Measurements from ENCODE around the gene TAF12. TPM values are rescaled to one million over a fixed set of nuclear protein-coding genes. Genes with fewer than 3 reads are reported as not detected.
A peak's percentile ranks its signal among the peaks of the same experiment; 100 is the strongest.
"Not testable (repeated sequence)": the region's sequence is repeated elsewhere in the genome, so short reads cannot be mapped to it uniquely, and the experiment has no call there.

Gene TAF12
- total and polyA plus RNA-seq, 4 donors, result 9.5 to 14.5 (median 11.9) TPM

DNA sequence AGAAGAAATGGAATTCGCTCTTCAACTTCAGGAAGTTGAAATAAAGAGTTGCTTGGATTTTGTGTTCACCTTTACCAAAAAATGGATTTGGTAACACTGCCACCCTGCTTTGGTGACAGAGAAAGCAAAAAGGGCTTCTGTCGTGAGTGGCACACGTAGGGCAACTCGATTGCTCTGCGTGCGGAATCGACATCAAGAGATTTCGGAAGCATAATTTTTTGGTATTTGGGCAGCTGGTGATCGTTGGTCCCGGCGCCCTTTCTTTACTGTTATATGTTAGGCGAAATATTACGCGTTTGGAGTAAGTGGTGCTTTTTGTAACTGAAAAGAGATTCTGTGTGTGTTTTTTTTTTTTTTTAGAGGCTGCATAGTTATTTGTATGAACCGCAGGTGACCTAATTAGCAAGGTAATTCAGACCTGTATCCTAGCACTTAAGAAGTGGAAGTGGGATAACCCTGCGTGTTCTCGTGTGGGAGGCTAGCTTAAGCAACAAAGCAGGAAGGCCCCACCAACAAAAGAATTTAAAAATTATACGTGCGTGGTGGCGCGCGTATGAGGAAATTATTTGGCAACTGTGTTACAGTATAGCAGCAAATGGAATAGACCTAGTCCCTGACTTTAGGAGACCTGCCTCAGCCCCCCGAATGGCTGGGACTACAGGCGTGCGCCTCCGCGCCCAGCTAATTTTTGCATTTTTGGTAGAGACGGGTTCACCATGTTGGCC, 5.8 kb upstream of the TAF12 start, which contains the start of gene RNU11 (continued):
- peak; percentile 58 for TF ChIP-seq MAX (IDR thresholded peaks at IDR 0.05)

DNA sequence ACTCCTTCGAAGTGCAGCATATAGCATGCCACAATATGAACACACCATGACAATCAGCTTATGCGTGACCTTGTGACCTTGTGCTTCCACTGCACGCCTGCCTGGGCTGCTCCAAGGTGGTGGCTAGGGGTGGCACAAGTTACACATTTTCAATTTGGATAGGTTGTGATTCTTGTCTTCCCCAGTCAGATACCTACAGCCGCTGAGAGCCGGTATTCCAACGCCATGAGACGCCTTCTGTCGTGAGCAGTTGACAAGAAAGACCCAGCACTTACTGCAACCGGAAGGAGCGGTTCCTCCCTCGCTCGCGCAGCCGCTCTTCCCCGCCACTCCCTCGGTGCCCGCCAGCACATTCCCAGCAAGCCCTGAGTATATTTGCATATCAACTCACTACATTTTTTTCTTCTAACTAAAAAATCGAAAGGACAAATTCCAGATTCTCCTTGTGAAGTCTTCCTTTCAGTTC, 5.2 kb upstream of the TAF12 start:
- peak; percentile 84 for DNase-seq (ENCODE audit: low spot score)
- WGBS, result 1% methylated on average over 18 of the region's 18 CpGs
- Histone ChIP-seq H3K27me3 (ENCODE audit: control insufficient read depth in 4 of 4, insufficient read depth in 4 of 4, low read length in 3 of 4) (no peaks in the 10 kb centered on the region), H3K4me3 (ENCODE audit: low read depth in 1 of 3, low read length in 3 of 3) (peak overlapping the region; percentile 9 to 89 (median 31)), H3K4me1 (ENCODE audit: control insufficient read depth in 4 of 4, insufficient read depth in 4 of 4, low read length in 3 of 4) (peaks cover 9 to 30% (median 21%) of the 10 kb centered on the region in 4 donors), H3K27ac (ENCODE audit: low read depth in 1 of 2, low read length in 2 of 2) (peak overlapping the region; percentile 75 to 98), H3K9ac (ENCODE audit: low read depth in 1 of 2, low read length in 2 of 2) (peak overlapping the region; percentile 13 to 99), H3K36me3 (ENCODE audit: control insufficient read depth in 4 of 4, insufficient read depth in 3 of 4, low read depth in 1 of 4, low read length in 3 of 4) (no peaks in the 10 kb centered on the region), H3K9me3 (ENCODE audit: control insufficient read depth in 4 of 4, low read length in 3 of 4) (no peaks in the 10 kb centered on the region)
- TF ChIP-seq FOXA1 (IDR thresholded peaks at IDR 0.05) (no peak), NR2F2 (IDR thresholded peaks at IDR 0.05) (peak; percentile 87), GABPA (IDR thresholded peaks at IDR 0.05 in 1 of 2, conservative IDR thresholded peaks at IDR 0.05 in 1 of 2) (peak; percentile 51 to 88)

GRCh38 chr1:28646040-28646439, 3.2 kb upstream of the TAF12 start:
- H3K4me3 ChIP-seq (ENCODE audit: low read depth in 1 of 3, low read length in 3 of 3), result no peak overlapping the region
- TF ChIP-seq RAD21 (IDR thresholded peaks at IDR 0.05) (no peak), HNF4A (conservative IDR thresholded peaks at IDR 0.05) (peak in 1 of 2 donors; percentile 5)
- no peaks in the 10 kb centered on the region for H3K9me3 ChIP-seq (ENCODE audit: control insufficient read depth in 4 of 4, low read length in 3 of 4)
- H3K9ac ChIP-seq (ENCODE audit: low read depth in 1 of 2, low read length in 2 of 2), result no peak overlapping the region
- H3K4me1 ChIP-seq (ENCODE audit: control insufficient read depth in 4 of 4, insufficient read depth in 4 of 4, low read length in 3 of 4), result peaks cover 10 to 29% (median 22%) of the 10 kb centered on the region in 4 donors
- no peaks in the 10 kb centered on the region for H3K36me3 ChIP-seq (ENCODE audit: control insufficient read depth in 4 of 4, insufficient read depth in 3 of 4, low read depth in 1 of 4, low read length in 3 of 4)
- 90% methylated on average over 1 of the region's 1 CpG for WGBS
- H3K27me3 ChIP-seq (ENCODE audit: control insufficient read depth in 4 of 4, insufficient read depth in 4 of 4, low read length in 3 of 4), result no peaks in the 10 kb centered on the region
- H3K27ac ChIP-seq (ENCODE audit: low read depth in 1 of 2, low read length in 2 of 2), result no peak overlapping the region
- no peak for DNase-seq (ENCODE audit: low spot score)

GRCh38 chr1:28645406-28645805, 2.5 kb upstream of the TAF12 start:
- not testable (repeated sequence) for H3K36me3 ChIP-seq (ENCODE audit: control insufficient read depth in 4 of 4, insufficient read depth in 3 of 4, low read depth in 1 of 4, low read length in 3 of 4); DNase-seq (ENCODE audit: low spot score); H3K27ac ChIP-seq (ENCODE audit: low read depth in 1 of 2, low read length in 2 of 2); H3K4me3 ChIP-seq (ENCODE audit: low read depth in 1 of 3, low read length in 3 of 3); H3K9me3 ChIP-seq (ENCODE audit: control insufficient read depth in 4 of 4, low read length in 3 of 4); H3K9ac ChIP-seq (ENCODE audit: low read depth in 1 of 2, low read length in 2 of 2); H3K27me3 ChIP-seq (ENCODE audit: control insufficient read depth in 4 of 4, insufficient read depth in 4 of 4, low read length in 3 of 4)
- H3K4me1 ChIP-seq (ENCODE audit: control insufficient read depth in 4 of 4, insufficient read depth in 4 of 4, low read length in 3 of 4), result peaks cover 10 to 29% (median 22%) of the 10 kb centered on the region in 4 donors
- WGBS, result 94% methylated on average over 11 of the region's 11 CpGs

GRCh38 chr1:28644494-28644893, 1.6 kb upstream of the TAF12 start:
- Histone ChIP-seq H3K4me1 (ENCODE audit: control insufficient read depth in 4 of 4, insufficient read depth in 4 of 4, low read length in 3 of 4) (peaks cover 10 to 29% (median 22%) of the 10 kb centered on the region in 4 donors), H3K9ac (ENCODE audit: low read depth in 1 of 2, low read length in 2 of 2) (no peak overlapping the region), H3K9me3 (ENCODE audit: control insufficient read depth in 4 of 4, low read length in 3 of 4) (no peaks in the 10 kb centered on the region), H3K36me3 (ENCODE audit: control insufficient read depth in 4 of 4, insufficient read depth in 3 of 4, low read depth in 1 of 4, low read length in 3 of 4) (no peaks in the 10 kb centered on the region), H3K27me3 (ENCODE audit: control insufficient read depth in 4 of 4, insufficient read depth in 4 of 4, low read length in 3 of 4) (no peaks in the 10 kb centered on the region), H3K4me3 (ENCODE audit: low read depth in 1 of 3, low read length in 3 of 3) (no peak overlapping the region), H3K27ac (ENCODE audit: low read depth in 1 of 2, low read length in 2 of 2) (peak overlapping the region; percentile 93 to 94)
- no peak for DNase-seq (ENCODE audit: low spot score)
- WGBS, result 96% methylated on average over 3 of the region's 3 CpGs
- TF ChIP-seq YY1 (IDR thresholded peaks at IDR 0.05) (no peak), HNF4G (IDR thresholded peaks at IDR 0.05) (no peak), EGR1 (IDR thresholded peaks at IDR 0.05; ENCODE audit: low read depth in 2 of 2) (no peak), GABPA (IDR thresholded peaks at IDR 0.05 in 1 of 2, conservative IDR thresholded peaks at IDR 0.05 in 1 of 2) (no peak), RAD21 (IDR thresholded peaks at IDR 0.05) (no peak), RXRA (IDR thresholded peaks at IDR 0.05) (no peak), NR2F2 (IDR thresholded peaks at IDR 0.05) (no peak), JUND (IDR thresholded peaks at IDR 0.05) (no peak), FOXA1 (IDR thresholded peaks at IDR 0.05) (no peak), MAX (IDR thresholded peaks at IDR 0.05) (no peak), HNF4A (conservative IDR thresholded peaks at IDR 0.05) (no peak), TAF1 (conservative IDR thresholded peaks at IDR 0.05) (no peak)
- TF ChIP-seq, protein P1, sequence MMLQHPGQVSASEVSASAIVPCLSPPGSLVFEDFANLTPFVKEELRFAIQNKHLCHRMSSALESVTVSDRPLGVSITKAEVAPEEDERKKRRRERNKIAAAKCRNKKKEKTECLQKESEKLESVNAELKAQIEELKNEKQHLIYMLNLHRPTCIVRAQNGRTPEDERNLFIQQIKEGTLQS (IDR thresholded peaks at IDR 0.05), result no peak
- TF ChIP-seq, protein P2, sequence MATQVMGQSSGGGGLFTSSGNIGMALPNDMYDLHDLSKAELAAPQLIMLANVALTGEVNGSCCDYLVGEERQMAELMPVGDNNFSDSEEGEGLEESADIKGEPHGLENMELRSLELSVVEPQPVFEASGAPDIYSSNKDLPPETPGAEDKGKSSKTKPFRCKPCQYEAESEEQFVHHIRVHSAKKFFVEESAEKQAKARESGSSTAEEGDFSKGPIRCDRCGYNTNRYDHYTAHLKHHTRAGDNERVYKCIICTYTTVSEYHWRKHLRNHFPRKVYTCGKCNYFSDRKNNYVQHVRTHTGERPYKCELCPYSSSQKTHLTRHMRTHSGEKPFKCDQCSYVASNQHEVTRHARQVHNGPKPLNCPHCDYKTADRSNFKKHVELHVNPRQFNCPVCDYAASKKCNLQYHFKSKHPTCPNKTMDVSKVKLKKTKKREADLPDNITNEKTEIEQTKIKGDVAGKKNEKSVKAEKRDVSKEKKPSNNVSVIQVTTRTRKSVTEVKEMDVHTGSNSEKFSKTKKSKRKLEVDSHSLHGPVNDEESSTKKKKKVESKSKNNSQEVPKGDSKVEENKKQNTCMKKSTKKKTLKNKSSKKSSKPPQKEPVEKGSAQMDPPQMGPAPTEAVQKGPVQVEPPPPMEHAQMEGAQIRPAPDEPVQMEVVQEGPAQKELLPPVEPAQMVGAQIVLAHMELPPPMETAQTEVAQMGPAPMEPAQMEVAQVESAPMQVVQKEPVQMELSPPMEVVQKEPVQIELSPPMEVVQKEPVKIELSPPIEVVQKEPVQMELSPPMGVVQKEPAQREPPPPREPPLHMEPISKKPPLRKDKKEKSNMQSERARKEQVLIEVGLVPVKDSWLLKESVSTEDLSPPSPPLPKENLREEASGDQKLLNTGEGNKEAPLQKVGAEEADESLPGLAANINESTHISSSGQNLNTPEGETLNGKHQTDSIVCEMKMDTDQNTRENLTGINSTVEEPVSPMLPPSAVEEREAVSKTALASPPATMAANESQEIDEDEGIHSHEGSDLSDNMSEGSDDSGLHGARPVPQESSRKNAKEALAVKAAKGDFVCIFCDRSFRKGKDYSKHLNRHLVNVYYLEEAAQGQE (IDR thresholded peaks at IDR 0.05), result no peak

All from liver (tissue), 9 donors.